Head of caudate nucleus (tissue), 42 donors: ENCODE results near the gene INO80C.
"Not testable (repeated sequence)": the region's sequence is repeated elsewhere in the genome, so short reads cannot be mapped to it uniquely, and the experiment has no call there.

Source experiments
- DNase-seq, 42 donors: peaks; one replicate each; pipeline versions ENCODE4 v3.0.0 to v3.0.0-alpha.2; 2020 to 2021; ENCODE audit warnings: mixed read lengths in 7 of 42
- intact Hi-C: fragments of 100-400 bp; cut with DNase I; formaldehyde crosslinking; loops from one replicate; pipeline ENCODE4 v1.15.0; 2022

Gene INO80C

GRCh38 chr18:35468711-35469110 is 29.0 kb downstream of the INO80C start:
- DNase-seq, result no peak
- intact Hi-C loops, result no loop called here

DNA sequence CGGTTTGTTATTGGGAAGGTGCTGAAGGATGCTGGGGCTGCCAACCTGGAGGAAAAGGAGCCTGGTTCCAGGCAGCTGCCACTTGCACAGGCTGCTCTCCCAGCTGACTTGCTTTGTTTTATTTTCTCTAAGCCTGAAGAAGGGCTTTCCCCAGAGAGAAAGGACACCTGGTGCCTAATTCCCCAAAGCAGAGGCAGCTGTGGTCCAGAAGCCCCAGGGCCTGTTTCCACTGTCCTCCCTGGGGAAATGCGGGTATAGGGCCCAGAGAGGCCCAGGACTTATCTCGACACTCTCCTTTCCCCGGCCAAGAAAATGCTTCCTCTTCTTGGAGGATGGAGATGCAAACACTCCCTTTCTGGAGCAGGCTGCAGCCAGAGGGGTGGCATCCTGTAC is 30.1 kb downstream of the INO80C start:
- no peak for DNase-seq
- intact Hi-C loops, result no loop called here

GRCh38 chr18:35466815-35467623 is 30.7 kb downstream of the INO80C start:
- intact Hi-C loops, result no loop called here
- no peak for DNase-seq

DNA sequence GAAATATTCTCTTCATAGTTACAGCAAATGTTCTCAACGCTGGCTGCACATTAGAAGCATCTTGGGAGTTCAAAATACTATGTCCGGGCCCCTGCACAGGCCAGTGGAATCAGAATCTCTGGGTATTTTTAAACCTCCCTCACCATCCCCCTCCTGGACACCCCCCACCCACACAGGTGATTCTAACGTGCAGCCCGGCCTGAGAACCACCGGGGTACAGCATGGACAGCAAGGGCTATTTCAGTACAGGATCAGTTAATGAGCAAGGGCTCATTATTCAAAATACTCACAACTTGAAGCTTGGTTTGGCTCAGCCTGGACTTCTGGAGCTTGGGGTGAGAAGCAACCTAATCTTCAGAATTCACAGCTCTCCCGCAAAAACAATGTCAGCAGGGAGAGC is 31.4 kb downstream of the INO80C start:
- intact Hi-C loops, result no loop called here
- no peak for DNase-seq

- intact Hi-C loops, result no loop called here
- DNase-seq, result no peak
Observed at GRCh38 chr18:35465329-35465728, 32.4 kb downstream of the INO80C start.

- DNase-seq, result no peak
- intact Hi-C loops, result no loop called here
Observed at GRCh38 chr18:35464831-35465279, 32.9 kb downstream of the INO80C start.

GRCh38 chr18:35463827-35464226 is 33.9 kb downstream of the INO80C start:
- intact Hi-C loops, result no loop called here
- DNase-seq, result no peak

DNA sequence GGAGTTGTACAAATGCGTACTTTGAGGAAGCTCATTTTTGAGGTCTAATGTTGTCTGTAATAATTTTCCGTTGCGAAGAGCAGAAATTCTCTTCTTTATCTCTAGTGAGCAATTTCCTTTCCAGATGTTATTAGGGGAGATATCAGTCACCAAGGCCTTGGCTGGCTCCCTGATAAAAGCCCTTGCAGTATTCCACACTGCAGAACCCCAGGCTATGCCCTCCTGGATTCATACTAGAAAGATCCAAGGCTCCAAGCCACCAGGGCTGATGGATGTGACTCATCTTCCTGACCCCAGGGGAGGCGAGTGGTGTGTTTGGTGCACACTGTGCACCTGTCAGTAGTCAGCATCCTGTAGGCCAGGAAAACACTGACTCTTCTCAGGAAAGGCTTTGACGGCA is 34.7 kb downstream of the INO80C start:
- intact Hi-C loops, result no loop called here
- no peak for DNase-seq

GRCh38 chr18:35460736-35461161 is 37.0 kb downstream of the INO80C start:
- no peak for DNase-seq
- intact Hi-C loops, result no loop called here

DNA sequence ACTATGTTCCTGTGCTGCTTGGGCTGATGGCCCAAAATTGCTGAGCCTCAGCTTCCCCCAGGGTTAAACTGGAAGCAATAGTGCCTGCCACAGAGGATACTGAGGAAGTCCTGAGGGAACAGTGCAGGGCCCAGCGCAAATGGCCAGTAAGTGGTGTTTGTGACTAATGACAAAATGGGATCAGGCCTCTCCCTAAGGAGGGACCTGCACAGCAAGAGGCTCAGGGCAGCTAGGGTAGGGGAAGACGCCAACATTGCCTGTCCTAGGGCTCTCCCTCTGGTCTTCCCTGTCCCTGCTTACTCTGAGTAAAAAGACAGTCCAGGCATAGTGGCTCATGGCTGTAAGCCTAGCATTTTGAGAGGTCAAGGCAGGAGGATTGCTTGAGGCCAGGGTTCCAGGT is 37.8 kb downstream of the INO80C start:
- no peak for DNase-seq
- intact Hi-C loops, result no loop called here

DNA sequence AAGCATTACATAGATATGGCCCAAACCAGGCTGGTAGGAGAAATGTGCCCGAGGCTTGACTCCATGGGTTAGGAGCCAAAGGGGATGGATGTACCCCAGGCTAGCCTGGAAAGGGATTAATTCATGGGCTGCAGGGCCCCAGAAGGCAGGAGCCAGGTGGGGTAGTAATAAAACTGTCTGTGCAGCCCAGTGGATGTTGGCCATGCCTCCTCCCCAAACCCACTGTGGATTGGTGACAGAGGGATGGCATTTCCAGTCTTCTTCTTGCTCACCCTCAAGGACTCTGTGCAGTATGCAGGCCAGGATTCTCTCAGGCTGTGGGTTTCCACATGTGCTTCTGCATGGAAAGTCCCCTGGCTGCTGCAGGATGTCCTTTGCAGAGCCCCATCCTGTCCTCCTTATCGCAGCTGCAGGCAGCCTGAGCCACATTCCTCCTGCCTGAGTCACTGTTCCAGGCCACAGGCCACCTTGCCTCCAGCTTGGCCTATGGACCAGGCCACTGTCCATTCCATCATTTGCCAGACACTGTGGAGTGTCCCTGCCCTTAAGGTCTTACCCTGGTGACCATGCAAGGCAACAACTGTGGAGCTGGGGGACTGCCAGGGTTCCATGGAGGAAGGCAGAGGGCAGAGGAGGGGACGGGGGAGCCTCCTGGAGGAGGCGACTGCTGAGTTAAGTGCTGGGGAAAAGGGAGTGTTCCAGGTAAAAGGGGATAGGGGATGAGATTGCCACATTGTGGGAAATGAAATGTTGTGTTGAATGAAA is 38.9 kb downstream of the INO80C start:
- intact Hi-C loops, result no loop called here
- no peak for DNase-seq

DNA sequence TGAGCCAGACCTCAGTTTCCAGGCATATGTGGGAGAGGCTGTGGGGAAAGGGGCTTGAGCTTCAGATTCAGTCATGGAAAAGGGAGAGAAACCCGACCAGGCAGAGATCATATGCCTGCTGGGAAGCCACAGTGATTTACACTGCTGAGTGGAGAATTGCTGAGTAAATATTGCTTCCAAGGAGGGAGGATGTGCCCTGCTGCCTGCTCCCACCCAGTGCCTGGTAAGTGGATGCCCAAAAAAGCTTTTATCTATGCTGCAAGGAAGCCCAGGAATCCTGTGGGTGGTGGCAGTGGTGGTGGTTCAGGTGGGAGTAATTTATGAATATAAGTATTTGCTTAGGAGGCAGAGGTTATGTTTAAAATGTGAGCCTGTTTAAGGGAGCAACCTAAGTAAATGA is 39.5 kb downstream of the INO80C start:
- intact Hi-C loops, result no loop called here
- DNase-seq, result peak in 18 of 42 donors; percentile 11 to 76 (median 36)

DNA sequence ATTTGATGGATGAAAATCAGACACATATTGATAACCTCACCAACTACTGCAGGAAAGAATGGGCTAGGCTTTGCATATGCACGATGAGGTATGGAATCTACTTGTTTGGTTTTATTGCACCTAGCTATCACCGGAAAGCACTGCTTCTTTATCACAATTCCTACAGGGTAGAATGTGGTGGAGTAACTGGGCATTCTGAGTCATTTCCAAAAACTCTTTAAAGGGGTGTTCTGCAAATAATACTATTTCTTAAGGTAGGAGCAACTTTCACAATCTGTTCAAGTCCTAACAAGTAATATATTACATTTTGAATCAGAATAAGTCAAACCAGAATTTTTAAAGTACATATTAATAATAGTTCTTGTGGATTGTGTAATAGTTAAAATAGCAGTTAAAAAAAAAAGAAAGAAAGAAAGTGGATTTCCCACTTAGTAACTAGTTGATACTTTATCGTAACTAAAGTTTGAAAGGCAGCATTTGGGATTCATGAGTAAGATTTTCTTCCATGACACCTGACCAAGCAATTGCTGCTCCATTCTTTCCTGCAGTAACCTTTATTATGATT is 40.5 kb downstream of the INO80C start:
- intact Hi-C loops, result no loop called here
- no peak for DNase-seq

- intact Hi-C loops, result no loop called here
- no peak for DNase-seq
Observed at GRCh38 chr18:35455926-35456763, 41.6 kb downstream of the INO80C start.

DNA sequence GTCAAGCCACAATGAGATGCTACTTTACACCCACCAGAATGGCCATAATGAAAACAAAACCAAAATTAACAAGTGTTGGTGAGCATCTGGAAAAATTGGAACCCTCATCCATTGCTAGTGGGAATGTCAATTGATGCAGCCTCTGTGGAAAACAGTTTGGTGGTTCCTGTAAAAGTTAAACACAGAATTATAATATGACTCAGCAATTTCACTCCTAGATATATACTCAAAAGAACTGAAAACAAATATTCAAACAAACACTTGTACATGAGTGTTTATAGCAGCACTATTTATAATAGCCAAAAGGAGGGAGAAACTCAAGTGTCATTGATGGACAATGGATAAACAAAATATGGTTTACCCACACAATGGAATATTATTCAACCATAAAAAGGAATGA is 43.0 kb downstream of the INO80C start:
- no peak for DNase-seq
- intact Hi-C loops, result no loop called here

DNA sequence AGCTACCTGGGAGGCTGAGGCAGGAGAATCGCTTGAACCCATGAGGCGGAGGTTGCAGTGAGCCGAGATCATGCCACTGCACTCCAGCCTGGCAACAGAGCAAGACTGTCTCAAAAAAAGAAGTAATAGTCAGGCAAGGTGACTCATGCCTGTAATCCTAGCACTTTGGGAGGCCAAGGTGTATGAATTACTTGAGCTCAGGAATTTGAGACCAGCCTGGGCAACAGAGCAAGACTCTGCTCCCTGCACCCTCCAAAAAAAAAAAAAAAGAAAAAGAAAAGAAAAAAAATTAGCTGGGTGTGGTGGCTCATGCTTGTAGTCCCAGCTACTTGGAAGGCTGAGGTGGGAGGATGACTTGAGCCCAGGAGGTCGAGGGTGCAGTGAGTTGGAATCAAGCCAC is 44.7 kb downstream of the INO80C start:
- intact Hi-C loops, DNase-seq: not testable (repeated sequence)

DNA sequence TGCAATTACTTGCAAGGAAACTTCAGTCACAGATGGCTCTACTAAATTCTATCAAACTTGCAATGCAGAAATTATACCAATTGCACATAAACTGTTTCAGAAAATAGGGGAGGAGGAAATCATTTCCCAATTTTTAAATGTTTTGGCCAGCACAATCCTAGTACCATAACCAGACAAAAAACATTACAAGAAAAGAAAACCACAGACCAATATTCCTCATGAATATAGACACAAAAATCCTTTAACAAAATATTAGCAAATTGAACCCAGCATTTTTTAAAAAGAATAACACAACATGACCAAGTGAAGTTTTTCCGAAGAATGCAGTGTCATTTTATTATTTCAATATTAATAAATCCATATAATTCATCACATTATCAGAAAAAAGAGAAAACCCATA is 45.8 kb downstream of the INO80C start:
- no peak for DNase-seq
- intact Hi-C loops, result no loop called here

DNA sequence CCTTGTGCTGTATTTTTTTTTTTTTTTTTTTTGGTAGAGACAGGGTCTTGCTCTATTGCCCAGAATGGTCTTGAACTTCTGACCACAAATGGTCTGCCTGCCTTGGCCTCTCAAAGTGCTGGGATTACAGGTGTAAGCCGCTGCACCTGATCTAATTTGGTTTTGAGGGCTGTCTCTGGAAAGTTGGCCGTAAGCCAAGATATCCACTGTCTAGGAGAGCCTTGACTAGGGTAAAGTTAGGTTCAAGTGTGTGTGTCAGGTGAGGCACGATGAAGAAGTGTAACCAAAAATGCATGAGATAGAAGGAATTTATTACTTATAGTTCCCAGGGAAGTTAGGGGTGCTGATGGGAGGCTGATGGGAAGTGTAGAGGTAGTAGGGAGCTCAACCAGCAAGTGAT is 46.7 kb downstream of the INO80C start:
- no peak for DNase-seq
- intact Hi-C loops, result no loop called here

- peak in 32 of 42 donors; percentile 5 to 65 (median 38) for DNase-seq
- intact Hi-C loops, result no loop called here
Observed at GRCh38 chr18:35444636-35445035, 53.1 kb downstream of the INO80C start.
